T-helper 1 cell treated with Interleukin-12 subunit alpha and Interleukin-12 subunit beta and Interleukin-4 antibody, amounts not matched to agents 30 μg/mL and 1 μg/mL, for 36 hours (primary cell): ENCODE data around the gene SMYD1.
"Not testable (repeated sequence)": the region's sequence is repeated elsewhere in the genome, so short reads cannot be mapped to it uniquely, and the experiment has no call there.

Source experiments
- H3K27ac Mint-ChIP-seq: one replicate; pipeline ENCODE4 v1.8.0; 2021; ENCODE audit warnings: mild to moderate bottlenecking, mixed read lengths
- H3K27me3 Mint-ChIP-seq: one replicate; pipeline ENCODE4 v1.8.0; 2021; ENCODE audit warnings: low read depth, mixed read lengths
- H3K36me3 Mint-ChIP-seq: one replicate; pipeline ENCODE4 v1.8.0; 2021; ENCODE audit warnings: low read depth, mixed read lengths
- H3K4me1 Mint-ChIP-seq: one replicate; pipeline ENCODE4 v1.8.0; 2021; ENCODE audit warnings: low read depth, mixed read lengths
- H3K4me3 Mint-ChIP-seq: one replicate; pipeline ENCODE4 v1.8.0; 2021; ENCODE audit warnings: mild to moderate bottlenecking, moderate library complexity, mixed read lengths
- H3K9me3 Mint-ChIP-seq: one replicate; pipeline ENCODE4 v1.8.0; 2021; ENCODE audit warnings: mixed read lengths

The SMYD1 gene

GRCh38 chr2:88067598-88067997 lies at the start of gene SMYD1:
Gene SMYD1, plus strand, starts transcription at chr2:88067825. Its CDS starts 40 bp downstream, at chr2:88067865.
- Mint-ChIP-seq H3K27me3 (peaks cover 9% of the 10 kb centered on the region), H3K4me3 (no peak within 1 kb of the TSS), H3K36me3 (no peaks in the 10 kb centered on the region)

GRCh38 chr2:88018077-88018805 lies 49.4 kb upstream of the SMYD1 start:
- H3K36me3 Mint-ChIP-seq, H3K27me3 Mint-ChIP-seq, H3K27ac Mint-ChIP-seq, H3K9me3 Mint-ChIP-seq: not testable (repeated sequence)
- Mint-ChIP-seq H3K4me1 (peaks cover 14% of the 10 kb centered on the region), H3K4me3 (peak overlapping the region; percentile 97)

More at GRCh38 chr2:88067598-88067997, at the start of gene SMYD1:
- no peaks in the 10 kb centered on the region for H3K9me3 Mint-ChIP-seq
- H3K27ac Mint-ChIP-seq: no peak within 1 kb of the TSS
- no peaks in the 10 kb centered on the region for H3K4me1 Mint-ChIP-seq

GRCh38 chr2:88018909-88019308 lies 48.7 kb upstream of the SMYD1 start:
- H3K9me3 Mint-ChIP-seq: no peaks in the 10 kb centered on the region
- H3K27me3 Mint-ChIP-seq: no peaks in the 10 kb centered on the region
- H3K36me3 Mint-ChIP-seq: no peaks in the 10 kb centered on the region
- H3K4me1 Mint-ChIP-seq: peaks cover 14% of the 10 kb centered on the region
- no peak overlapping the region for H3K4me3 Mint-ChIP-seq
- no peak overlapping the region for H3K27ac Mint-ChIP-seq

GRCh38 chr2:88019985-88020384 lies 47.6 kb upstream of the SMYD1 start:
- peaks cover 14% of the 10 kb centered on the region for H3K4me1 Mint-ChIP-seq
- no peak overlapping the region for H3K27ac Mint-ChIP-seq
- no peaks in the 10 kb centered on the region for H3K9me3 Mint-ChIP-seq
- no peaks in the 10 kb centered on the region for H3K27me3 Mint-ChIP-seq
- no peak overlapping the region for H3K4me3 Mint-ChIP-seq
- no peaks in the 10 kb centered on the region for H3K36me3 Mint-ChIP-seq

- Mint-ChIP-seq H3K36me3 (peaks cover 4% of the 10 kb centered on the region), H3K4me3 (no peak overlapping the region), H3K27me3 (no peaks in the 10 kb centered on the region), H3K9me3 (no peaks in the 10 kb centered on the region), H3K4me1 (peaks cover 4% of the 10 kb centered on the region), H3K27ac (no peak overlapping the region)
Observed at GRCh38 chr2:88022669-88022921, 45.0 kb upstream of the SMYD1 start.

- H3K9me3 Mint-ChIP-seq: no peaks in the 10 kb centered on the region
Observed at GRCh38 chr2:88024509-88024908, 43.1 kb upstream of the SMYD1 start.

GRCh38 chr2:88027697-88028389 lies 39.8 kb upstream of the SMYD1 start:
- peaks cover 27% of the 10 kb centered on the region for H3K36me3 Mint-ChIP-seq
- no peaks in the 10 kb centered on the region for H3K27me3 Mint-ChIP-seq
- H3K27ac Mint-ChIP-seq: peak overlapping the region; percentile 36
- no peaks in the 10 kb centered on the region for H3K9me3 Mint-ChIP-seq
- H3K4me3 Mint-ChIP-seq: peak overlapping the region; percentile 53
- peaks cover 8% of the 10 kb centered on the region for H3K4me1 Mint-ChIP-seq

More at GRCh38 chr2:88024509-88024908, 43.1 kb upstream of the SMYD1 start:
- Mint-ChIP-seq H3K4me3 (no peak overlapping the region), H3K4me1 (peaks cover 8% of the 10 kb centered on the region), H3K27ac (no peak overlapping the region), H3K27me3 (no peaks in the 10 kb centered on the region), H3K36me3 (peaks cover 20% of the 10 kb centered on the region)

- H3K4me3 Mint-ChIP-seq: no peak overlapping the region
- no peaks in the 10 kb centered on the region for H3K9me3 Mint-ChIP-seq
- peaks cover 8% of the 10 kb centered on the region for H3K4me1 Mint-ChIP-seq
- H3K36me3 Mint-ChIP-seq: peaks cover 31% of the 10 kb centered on the region
- H3K27ac Mint-ChIP-seq: no peak overlapping the region
- H3K27me3 Mint-ChIP-seq: no peaks in the 10 kb centered on the region
Observed at GRCh38 chr2:88028931-88029330, 38.7 kb upstream of the SMYD1 start.

GRCh38 chr2:88032070-88032702 lies 35.4 kb upstream of the SMYD1 start:
- H3K4me3 Mint-ChIP-seq: no peak overlapping the region
- no peak overlapping the region for H3K27ac Mint-ChIP-seq
- peaks cover 49% of the 10 kb centered on the region for H3K36me3 Mint-ChIP-seq
- peaks cover 7% of the 10 kb centered on the region for H3K4me1 Mint-ChIP-seq
- no peaks in the 10 kb centered on the region for H3K9me3 Mint-ChIP-seq
- no peaks in the 10 kb centered on the region for H3K27me3 Mint-ChIP-seq

GRCh38 chr2:88036182-88036581 lies 31.4 kb upstream of the SMYD1 start:
- Mint-ChIP-seq H3K27ac (no peak overlapping the region), H3K4me1 (peaks cover 4% of the 10 kb centered on the region)

GRCh38 chr2:88036606-88037005 lies 31.0 kb upstream of the SMYD1 start:
- Mint-ChIP-seq H3K27ac (no peak overlapping the region), H3K4me1 (peaks cover 4% of the 10 kb centered on the region), H3K36me3 (peaks cover 45% of the 10 kb centered on the region), H3K9me3 (no peaks in the 10 kb centered on the region), H3K4me3 (no peak overlapping the region), H3K27me3 (no peaks in the 10 kb centered on the region)

More at GRCh38 chr2:88036182-88036581, 31.4 kb upstream of the SMYD1 start:
- peaks cover 45% of the 10 kb centered on the region for H3K36me3 Mint-ChIP-seq
- no peaks in the 10 kb centered on the region for H3K9me3 Mint-ChIP-seq
- H3K4me3 Mint-ChIP-seq: no peak overlapping the region
- no peaks in the 10 kb centered on the region for H3K27me3 Mint-ChIP-seq

GRCh38 chr2:88038263-88039105 lies 29.1 kb upstream of the SMYD1 start:
- Mint-ChIP-seq H3K36me3 (peaks cover 42% of the 10 kb centered on the region), H3K4me1 (peaks cover 7% of the 10 kb centered on the region)

GRCh38 chr2:88042476-88042875 lies 25.1 kb upstream of the SMYD1 start:
- Mint-ChIP-seq H3K4me3 (no peak overlapping the region), H3K27me3 (no peaks in the 10 kb centered on the region), H3K9me3 (no peaks in the 10 kb centered on the region), H3K4me1 (peaks cover 11% of the 10 kb centered on the region), H3K36me3 (peaks cover 22% of the 10 kb centered on the region), H3K27ac (no peak overlapping the region)

More at GRCh38 chr2:88038263-88039105, 29.1 kb upstream of the SMYD1 start:
- H3K9me3 Mint-ChIP-seq: no peaks in the 10 kb centered on the region
- H3K27me3 Mint-ChIP-seq: no peaks in the 10 kb centered on the region
- no peak overlapping the region for H3K27ac Mint-ChIP-seq
- H3K4me3 Mint-ChIP-seq: no peak overlapping the region

- H3K4me1 Mint-ChIP-seq: peaks cover 12% of the 10 kb centered on the region
- H3K27me3 Mint-ChIP-seq, H3K27ac Mint-ChIP-seq, H3K4me3 Mint-ChIP-seq, H3K9me3 Mint-ChIP-seq: not testable (repeated sequence)
- peaks cover 19% of the 10 kb centered on the region for H3K36me3 Mint-ChIP-seq
Observed at GRCh38 chr2:88045561-88045960, 22.1 kb upstream of the SMYD1 start.
